HG03045 (cell line): ENCODE data around the gene MYRF.

Source experiments
- ATAC-seq: cut with Tn5 transposase; IDR thresholded peaks from one replicate; pipeline ENCODE4 v1.9.1; 2021; ENCODE audit warnings: mild to moderate bottlenecking, moderate library complexity; ENCODE audit not compliant: unreplicated experiment

The MYRF gene

DNA sequence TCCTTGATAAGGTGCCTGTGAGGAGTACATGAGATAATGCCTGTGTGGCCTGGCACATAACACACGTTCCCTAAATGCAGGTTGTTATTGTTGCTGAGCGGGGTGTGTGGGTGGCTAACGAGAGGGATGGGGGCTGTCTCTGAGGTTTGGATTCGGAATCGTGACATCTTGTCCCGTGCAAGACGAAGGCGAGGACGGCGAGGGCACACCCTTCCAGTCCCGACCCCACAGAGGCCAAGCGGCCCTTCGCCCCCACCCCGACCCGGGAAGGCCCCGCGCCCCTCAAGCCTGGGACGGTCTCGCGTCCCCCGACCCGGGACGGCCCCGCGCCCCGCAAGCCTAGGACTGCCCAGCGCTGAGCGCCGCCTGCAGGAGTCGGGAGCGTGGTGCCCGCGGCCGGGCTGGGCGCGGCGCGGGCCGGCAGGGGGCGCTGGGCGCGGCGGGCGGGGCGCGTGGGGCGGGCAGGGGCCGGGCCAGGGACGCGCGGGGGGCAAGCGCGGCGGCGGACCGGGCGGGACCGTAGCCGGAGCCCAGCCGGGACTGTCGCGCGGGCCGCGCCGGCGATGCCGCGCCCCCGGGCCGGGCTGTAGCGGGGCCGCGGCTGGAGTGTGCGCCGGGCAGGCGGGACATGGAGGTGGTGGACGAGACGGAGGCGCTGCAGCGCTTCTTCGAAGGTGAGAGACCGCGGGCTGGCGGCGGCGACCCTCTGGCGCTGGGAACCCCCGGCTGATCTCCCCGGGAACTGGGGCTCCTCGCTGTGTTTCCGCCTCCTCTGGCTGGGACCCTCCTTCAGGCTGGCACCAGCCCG lies at the start of gene MYRF:
TSS of gene MYRF (plus strand) at position 520 of the 808 bp plus-strand sequence. CDS start at position 629, 109 bp downstream.
- ATAC-seq: no peak

DNA sequence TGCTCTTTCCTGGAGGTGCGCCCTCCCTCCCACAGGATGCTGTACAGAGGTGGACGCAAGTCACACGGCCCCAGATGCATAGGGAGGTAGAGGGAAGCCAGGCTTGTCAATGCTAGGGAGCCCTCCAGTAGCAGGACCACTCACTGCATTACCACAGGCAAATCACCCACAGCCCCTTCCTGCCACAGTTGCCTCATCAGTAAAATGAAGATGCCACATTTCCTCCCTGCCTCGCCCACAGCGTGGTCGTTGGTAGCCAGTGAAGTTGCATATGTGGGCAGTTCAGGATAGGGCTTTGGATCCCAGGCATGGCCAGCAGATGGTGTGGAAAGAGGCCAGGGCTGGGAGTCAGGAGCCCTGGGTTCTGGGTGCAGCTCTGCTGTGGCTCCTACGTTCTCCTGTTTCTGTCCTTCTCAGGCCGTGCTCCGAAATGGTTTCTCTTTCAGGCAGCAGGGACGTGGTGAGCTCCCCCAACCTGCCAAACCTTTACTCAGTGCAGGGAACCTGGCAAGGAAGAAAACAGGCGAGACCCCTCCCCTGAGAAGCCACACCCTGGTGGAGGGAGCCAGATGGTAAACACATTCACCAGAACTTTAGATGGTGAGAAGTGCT lies 49.6 kb upstream of the MYRF start:
- ATAC-seq: no peak

DNA sequence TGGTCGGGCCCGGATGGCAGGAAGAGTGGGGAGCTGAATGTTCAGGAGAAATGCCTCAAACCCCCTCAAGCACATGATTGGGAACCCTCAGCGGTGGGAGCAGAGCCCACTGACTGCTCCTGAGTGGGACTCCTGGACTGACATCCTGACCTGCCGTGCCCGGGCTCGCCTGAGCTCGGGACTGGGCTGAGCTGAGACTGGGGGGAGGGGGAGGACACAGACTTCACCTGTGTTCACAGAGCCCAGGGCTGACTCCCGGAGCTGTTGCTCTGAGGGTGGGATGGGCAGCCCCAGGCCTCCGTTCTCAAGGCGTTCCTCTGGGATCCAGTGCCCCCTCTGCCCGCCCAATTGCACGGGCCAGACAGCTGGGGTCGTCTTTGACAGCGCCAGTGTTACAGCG lies 47.6 kb upstream of the MYRF start:
- ATAC-seq: no peak

DNA sequence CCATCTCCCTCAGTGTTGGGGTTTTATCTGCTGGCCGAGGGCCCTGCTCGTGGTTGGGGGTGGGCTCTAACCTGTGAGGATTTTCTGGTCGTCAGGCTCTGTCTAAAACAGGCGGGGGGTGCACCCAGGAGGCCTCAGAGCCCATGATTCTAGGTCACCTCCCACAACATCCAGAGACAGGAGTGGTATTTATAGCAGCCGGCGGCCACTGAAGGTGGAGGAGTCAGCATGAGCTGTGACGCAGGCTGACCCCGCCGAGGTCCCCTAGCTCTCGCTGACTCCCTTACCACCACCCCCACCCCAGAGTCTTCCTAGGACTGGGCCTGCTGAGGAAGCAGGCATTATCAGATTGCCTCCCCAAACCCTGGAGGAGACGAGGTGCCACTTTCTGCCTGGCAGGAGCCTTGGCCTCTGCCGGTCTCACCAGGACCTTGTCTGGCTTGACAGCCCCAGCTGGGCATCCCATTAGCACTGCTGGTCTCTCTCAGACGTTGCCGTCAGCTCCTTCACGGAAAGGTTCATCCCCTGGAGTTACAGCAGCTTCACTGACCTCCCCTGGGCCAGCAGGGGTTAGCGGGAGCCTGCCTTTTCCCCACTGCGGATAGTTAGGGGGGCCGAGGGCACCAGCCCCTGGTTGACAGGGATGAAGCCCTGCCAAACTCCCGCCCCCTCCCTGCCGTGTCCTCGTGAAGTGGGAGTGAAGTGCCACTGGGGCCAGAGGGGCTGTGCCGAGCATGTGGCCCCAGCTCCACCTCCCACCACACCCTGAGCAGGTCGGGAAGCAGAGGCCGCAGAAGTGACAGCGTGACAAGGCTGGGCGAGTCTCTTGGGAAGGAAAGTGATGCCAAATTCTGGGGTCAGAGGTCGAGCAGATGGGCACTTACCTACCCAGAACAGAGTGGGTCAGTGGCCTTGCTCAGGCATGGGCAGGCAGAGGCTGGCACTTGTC lies 45.7 kb upstream of the MYRF start:
- ATAC-seq: no peak

DNA sequence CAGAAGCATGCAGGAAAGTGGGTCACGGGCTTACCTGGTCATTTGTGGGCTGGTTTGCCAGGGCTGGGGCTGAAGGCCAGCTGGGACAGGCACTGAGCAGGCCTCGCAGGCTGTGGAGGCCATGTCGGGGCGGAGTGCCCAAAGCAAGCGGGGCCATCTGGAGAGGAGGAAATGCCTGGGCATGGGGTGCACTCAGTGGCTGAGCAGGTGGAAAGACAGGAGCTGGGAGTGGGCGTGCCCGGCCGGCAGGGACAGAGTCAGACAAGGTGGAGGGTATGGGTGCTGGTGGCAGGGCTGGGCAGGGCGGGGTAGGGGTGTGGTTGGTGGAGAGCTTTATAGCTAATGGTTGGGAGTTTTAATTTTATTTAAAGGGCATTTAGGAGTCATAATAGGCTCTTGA lies 44.9 kb upstream of the MYRF start:
- ATAC-seq: no peak

DNA sequence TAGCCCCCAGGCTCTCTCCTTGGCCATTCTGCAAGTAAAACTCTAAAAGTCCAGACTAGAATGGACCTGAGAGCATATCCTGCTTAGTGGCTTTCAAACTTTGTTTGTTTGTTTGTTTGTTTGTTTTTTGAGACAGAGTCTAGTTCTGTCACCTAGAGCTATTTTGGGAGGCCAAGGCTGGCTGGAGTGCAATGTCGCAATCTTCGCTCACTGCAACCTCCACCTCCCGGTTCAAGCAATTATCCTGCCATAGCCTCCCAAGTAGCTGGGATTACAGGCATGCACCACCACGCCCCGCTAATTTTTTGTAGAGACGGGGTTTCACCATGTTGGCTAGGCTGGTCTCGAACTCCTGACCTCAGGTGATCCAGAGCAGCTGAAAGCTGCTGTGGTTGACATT lies 43.3 kb upstream of the MYRF start:
- ATAC-seq: no peak

DNA sequence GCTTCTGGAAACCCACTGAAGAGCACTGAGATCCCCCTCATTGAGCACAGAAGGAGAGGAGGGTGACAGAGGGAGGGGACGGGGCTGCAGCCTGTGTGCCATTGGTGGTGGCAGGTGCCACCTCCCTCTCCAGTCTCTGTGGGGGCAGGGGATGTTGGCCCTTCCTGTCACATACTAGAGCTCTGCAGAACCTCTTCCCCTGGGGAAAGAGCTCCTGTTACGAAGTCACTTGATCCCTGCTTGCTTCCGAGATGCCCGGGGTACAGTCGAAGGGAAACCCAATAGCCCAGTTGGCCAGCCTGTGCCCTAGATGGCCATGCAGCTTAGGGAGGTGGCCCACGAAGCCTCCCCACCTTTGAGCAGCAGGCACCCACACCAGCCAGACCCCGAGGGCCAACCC lies 42.9 kb upstream of the MYRF start:
- ATAC-seq: no peak

DNA sequence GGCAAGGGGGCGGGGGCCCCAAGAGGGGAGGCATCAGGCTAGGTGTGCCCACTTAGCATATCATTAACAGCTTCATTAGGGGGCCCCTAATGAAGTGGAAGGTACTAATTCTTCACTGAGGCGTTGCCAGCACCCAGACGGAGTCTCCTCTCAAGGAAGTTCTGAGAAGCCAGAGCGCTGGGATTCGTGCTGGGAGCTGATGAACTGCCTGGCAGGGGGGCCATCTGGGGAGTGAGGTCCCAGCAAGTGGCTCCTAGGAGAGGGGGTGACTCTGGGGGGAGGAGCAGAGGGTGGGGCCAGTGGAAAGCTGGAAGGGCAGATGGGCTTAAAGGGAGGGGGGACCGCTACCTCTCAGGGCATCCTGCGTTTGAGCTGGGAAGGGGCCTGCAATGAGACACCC lies 42.4 kb upstream of the MYRF start:
- no peak for ATAC-seq

DNA sequence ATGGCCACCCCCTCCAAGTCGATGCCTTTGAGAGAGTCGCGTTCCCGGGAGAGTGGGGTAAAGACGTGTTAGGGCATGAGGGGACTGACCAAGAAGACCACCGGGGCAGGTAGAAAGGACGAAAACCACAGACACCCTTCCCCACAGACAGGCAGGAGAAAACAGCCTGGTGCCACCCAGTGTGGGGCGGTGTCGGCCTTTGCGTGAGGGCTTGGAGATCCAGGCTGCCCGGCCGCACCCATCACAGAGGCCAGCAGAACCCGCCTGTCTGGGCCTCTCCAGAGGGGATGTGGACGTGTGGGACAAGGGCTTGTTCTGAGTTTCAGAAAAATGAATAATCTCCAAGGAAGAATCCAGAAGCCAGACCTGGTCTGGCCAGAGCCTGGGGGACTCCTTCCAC lies 41.4 kb upstream of the MYRF start:
- no peak for ATAC-seq

DNA sequence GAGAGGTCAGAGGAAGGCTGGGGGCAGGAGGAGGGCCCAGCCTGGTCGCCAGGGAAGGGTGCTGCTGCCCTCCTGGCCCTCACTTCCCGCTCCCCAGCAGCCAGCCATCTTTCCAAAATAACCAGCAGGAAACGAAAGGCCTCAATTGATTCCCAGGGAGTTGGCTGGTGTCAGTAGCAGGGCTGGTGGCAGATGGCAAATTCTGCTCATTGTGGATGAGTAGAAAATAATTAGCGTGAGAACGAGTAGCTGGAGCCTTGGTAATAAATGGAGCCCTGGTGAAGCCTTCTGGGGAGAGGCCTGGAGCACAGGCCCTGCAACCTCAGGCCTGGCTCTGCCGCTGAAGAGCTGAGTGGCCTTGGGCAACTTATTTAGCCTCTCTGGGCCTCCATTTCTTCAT lies 40.9 kb upstream of the MYRF start:
- no peak for ATAC-seq

DNA sequence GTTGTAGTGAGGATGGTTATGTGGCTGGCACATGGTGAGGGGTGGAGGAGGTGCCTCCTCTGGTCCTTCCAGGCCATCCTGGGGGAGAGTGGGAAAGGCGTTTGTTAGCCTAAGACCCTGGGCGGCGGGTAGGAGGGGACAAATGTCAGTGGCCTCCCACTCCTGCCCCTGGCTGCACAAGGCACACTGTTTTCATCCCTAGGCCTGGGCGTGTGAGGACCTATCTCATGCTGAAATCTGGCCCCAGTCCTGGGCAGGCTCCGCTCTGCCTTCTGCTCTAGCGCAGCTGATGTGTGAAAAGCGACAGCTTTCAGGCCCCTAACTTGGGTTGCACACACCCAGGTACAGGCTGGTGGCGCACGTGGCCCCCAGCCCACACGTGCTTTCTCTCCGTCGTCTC lies 40.1 kb upstream of the MYRF start:
- no peak for ATAC-seq

DNA sequence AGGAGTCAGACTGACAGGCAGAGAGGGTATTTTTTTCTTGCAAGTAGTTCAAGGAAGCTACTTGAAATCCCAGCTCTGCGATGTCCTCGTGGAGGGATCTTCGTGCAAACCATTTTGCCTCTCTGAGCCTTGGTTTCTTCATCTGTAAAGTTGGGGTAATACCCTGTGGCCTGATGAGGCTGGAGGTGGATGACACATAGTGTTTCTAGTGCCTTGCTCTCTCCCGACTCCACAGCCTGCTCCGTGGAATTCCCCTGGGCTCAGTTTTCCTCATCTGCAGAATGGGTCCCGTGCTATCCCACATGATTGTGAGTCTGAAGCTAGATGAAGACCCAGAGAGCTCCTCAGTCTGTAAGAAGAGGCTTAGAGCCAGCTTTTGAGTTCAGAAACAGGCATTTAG lies 39.6 kb upstream of the MYRF start:
- no peak for ATAC-seq

DNA sequence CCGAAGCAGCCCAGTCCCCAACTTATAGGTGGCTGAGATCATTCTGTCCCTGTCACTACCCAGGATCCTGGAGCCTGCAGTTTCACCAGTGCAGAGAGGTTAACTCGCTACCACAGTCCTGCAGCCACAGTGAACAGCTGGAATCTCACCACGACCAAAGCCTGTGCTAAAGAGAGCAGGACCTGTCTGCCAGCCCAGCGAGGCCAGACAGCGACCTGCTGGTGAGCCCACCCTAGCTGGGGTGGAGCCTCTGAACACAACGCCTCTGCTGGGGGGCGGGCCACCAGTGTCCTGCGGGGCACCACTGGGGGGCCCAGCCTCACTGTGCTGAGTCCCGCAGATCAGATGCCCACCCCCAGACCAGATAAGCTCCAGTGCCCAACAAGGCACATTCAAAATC lies 39.0 kb upstream of the MYRF start:
- no peak for ATAC-seq

DNA sequence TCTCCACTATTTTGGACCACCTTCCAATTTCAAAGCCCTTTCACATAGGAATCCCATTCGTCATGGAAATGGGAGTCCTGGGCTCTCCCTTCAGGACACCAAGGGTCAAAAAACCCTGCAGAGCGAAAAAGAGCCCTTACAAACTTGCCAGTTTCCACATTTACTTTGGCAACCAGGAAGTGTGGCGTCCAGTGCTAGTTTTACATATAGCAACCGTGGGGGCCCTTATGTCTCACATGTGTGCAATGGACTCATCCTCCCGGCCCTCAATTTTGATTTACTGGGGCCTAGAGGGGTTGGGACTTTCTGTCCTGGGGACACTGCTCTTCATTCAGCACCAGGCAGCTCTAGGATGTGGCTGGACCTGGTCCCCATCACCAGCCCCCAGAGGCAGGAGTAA lies 38.5 kb upstream of the MYRF start:
- no peak for ATAC-seq

DNA sequence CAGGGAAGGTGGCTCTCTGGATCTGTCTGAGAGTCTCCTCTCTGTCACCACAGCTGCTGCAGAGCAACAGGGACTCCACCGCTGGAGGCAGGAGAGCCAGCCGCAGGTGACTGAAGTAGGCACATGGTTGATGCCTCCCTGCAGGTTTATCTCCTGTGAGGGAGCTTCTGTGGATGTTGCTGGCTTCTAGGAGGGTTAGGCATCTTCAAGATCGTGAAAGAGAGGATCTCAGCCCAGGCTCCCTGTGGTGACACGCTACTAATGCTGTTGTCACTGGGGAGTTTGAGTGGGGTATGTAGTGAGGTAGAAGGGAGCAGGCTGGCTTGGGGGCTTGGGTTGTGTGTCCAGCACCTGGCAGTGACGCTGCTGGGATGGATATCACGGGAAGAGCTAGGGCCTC lies 38.1 kb upstream of the MYRF start:
- no peak for ATAC-seq

DNA sequence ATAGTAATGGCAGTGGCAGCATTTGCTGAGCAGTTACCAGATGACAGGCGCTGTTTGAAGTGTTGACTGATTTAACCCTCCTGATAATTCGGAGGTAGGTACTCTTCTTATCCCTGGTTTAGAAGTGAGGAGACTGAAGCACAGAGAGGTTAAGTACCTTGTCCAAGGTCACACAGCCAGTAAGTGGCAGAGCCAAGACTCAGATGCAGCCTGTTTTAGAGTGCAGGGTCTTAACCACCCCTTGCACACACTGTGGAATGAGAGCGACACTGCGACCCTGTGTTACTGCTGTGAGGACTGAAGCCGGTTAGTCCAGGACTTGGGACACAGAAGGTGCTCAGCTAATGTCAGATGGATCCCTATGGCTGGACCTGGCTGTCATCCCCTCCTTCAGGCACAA lies 37.5 kb upstream of the MYRF start:
- no peak for ATAC-seq

DNA sequence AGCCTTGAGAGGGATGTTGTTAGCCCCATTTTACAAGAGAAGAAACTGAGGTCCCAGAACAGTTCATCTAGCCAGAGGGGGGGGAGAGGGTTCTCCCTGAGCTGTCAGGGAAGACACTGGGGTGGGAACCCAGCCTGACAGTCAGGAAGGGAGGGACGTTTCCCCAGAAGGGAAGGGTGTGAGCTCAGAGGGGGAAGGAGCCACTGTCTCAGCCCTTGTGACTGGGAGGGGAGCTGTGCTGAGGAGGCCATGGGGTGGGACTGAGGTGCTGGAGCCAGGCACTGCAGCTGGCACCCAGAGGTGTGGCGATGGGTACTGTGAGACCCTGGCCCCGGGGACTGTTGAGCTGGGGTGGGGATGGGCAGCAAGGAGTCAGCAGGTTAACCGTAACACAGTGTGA lies 36.6 kb upstream of the MYRF start:
- ATAC-seq: no peak

DNA sequence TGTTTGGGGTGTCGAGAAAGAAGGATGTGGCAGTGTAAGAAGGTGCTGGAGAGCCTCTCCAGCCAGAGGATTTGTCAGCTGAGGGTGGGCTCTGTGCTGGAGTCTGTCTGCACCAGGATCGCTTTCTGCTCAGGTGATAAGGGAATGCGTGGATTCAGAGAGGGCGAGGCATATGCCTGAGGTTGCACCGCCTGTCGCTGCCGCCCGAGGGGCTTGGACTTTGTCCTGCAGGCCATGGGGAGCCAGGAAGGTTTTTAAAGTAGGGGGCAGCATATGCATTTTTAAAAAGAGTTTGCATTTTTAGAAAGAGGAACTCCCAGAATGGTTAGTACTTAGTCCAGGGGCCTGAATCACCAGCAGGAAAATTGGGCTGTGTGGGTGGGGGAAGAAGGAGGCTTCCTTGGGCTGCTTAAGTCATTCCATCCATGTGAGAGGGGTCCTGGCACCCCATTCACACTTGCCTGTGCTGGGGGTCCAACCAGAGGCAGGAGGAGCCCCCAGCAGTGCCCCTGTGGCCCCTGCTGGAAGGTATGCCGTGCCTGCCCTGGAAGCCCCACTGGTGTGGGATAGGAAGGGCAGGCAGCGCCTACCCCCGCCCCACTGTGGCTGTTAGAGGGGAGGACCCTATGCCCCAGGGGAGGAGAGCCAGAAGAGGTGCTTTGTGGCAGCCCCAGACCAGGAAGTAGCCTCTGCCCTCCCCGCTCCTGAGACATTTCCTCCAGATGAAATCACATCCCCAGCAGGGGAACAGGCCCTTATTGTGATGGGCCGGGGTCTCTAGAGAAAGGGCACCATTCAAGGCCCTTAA lies 35.8 kb upstream of the MYRF start:
- ATAC-seq: no peak

DNA sequence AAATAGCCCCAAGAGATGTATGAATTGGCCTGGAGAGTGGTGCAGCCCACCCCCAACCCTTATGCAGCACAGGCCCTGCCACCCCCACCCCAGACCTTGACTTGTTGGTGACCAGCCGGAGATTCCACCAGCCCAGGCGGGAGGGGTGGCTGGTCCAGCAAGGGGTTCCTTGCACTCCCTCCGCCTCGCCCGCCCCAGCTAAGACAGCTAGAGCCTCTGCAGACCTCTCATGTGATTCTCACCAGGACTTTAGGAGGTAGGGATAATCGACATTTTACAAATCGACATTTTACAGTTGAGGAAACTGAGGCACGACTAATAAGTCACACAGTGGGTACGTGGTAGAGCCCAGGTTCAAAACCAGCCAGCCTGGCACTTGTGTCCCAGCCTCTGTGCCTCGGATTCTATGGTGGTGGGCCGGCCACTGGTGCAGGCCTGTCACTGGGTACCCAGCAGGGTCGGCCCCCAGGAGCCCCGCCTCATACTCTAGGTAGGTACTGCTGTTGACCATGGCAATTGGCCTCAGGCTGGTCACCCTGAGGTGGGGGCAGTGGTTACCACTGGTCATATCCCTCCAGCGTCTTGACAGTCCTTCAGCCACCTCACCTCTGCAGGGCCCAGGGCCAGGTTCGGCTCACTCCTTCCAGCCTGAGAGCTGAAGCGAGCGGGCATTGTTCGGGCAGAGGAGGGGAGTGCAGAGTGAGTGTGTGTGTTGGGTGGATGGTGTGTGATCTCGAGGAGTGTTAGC lies 35.0 kb upstream of the MYRF start:
- ATAC-seq: no peak

DNA sequence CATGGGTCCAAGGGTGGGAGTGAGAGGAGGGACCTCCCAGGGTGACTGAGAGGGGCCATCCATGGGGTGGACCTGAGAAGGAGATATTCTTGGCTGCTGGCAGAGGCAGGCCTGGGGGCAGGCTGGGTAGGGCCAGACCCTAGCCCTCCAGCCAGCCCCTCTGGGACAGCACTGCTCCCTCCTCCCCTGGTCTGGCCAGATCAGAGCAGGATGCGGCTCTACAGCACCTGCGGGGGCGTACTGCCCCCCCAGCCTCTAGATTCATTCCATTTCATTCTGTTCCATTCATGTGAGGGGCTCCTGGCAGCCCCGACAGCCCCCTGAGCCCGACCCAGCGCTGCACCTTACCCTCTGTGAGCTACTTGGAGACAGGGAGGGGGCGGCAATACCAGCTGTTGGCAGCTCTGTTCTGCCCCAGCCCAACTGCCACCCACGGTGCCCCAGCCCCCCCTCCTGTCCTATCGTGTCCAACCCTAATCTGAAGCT lies 34.3 kb upstream of the MYRF start:
- no peak for ATAC-seq
